Ishikawa (cell line): ENCODE data around the gene AOC1.

ENCODE experiments used
- CEBPB ChIP-seq: IDR thresholded peaks from 2 replicates; pipeline ENCODE4 v1.6.1; 2012
- CREB1 ChIP-seq: IDR thresholded peaks from 2 replicates; pipeline ENCODE4 v1.6.1; 2012; ENCODE audit warnings: low read depth
- EGR1 ChIP-seq: IDR thresholded peaks from 2 replicates; pipeline ENCODE4 v1.6.1; 2012
- EP300 ChIP-seq: IDR thresholded peaks from 2 replicates; pipeline ENCODE4 v1.6.1; 2012; ENCODE audit warnings: borderline replicate concordance
- FOXM1 ChIP-seq: IDR thresholded peaks from 2 replicates; pipeline ENCODE4 v1.6.1; 2012; ENCODE audit warnings: low read depth, borderline replicate concordance
- NFIC ChIP-seq: IDR thresholded peaks from 2 replicates; pipeline ENCODE4 v1.6.1; 2012
- RAD21 ChIP-seq: IDR thresholded peaks from 2 replicates; pipeline ENCODE4 v1.6.1; 2012; ENCODE audit warnings: low read depth
- TAF1 ChIP-seq: IDR thresholded peaks from 2 replicates; pipeline ENCODE4 v1.6.1; 2012; ENCODE audit warnings: low read depth, mild to moderate bottlenecking
- TCF12 ChIP-seq: IDR thresholded peaks from 2 replicates; pipeline ENCODE4 v1.6.1; 2012; ENCODE audit warnings: low read depth
- TEAD4 ChIP-seq: IDR thresholded peaks from 2 replicates; pipeline ENCODE4 v1.6.1; 2012
- YY1 ChIP-seq: IDR thresholded peaks from 2 replicates; pipeline ENCODE4 v1.6.1; 2012; ENCODE audit warnings: low read depth
- ZBTB7A ChIP-seq: IDR thresholded peaks from 2 replicates; pipeline ENCODE4 v1.6.1; 2012; ENCODE audit warnings: low read depth
- TF ChIP-seq, protein P1 (sequence below): IDR thresholded peaks from 2 replicates; pipeline ENCODE4 v1.6.1; 2012
- TF ChIP-seq, protein P2 (sequence below): IDR thresholded peaks from 2 replicates; pipeline ENCODE4 v1.6.1; 2012; ENCODE audit warnings: low read depth, mild to moderate bottlenecking
- TF ChIP-seq, protein P3 (sequence below): IDR thresholded peaks from 2 replicates; pipeline ENCODE4 v1.6.1; 2012

Gene AOC1

DNA sequence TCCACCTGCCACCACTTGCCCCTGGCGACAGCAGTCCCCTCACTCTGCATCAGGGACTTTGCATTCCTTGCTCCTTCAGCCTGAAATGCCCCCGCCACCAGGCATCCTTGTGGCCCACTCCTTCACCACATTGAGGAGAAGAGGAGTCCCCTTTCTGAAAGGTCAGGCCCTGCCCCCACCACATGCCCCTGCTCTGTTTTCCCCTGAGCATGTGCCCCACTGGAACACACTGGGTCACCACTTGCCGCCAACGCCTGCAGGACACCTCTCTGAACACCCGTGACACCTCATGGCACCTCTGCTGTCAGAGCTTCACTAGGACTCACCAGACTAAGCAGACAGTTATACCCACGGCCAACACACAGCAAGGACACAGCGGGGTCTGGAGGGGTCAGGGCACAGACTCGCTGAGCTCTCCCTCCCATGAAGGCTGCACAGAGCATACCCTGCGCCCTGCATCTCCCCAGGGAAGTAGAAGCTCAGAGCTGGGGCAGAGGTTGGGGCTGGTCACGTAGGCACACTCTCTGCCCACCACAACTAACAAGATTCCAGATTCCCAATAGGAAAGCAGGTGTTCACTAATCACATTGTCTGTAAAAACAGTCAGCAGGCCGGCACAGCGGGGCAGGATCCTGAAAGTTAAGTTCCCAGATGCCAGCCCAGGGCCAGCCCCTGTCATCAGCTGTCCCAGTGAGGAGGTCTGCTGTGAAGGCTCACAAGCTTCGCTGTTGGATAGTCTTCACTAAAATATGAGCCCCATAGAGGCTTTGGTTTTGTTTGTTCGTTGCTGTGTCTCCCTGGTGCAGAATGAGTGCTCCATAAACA is 5.8 kb upstream of the AOC1 start:
- TF ChIP-seq YY1: no peak

DNA sequence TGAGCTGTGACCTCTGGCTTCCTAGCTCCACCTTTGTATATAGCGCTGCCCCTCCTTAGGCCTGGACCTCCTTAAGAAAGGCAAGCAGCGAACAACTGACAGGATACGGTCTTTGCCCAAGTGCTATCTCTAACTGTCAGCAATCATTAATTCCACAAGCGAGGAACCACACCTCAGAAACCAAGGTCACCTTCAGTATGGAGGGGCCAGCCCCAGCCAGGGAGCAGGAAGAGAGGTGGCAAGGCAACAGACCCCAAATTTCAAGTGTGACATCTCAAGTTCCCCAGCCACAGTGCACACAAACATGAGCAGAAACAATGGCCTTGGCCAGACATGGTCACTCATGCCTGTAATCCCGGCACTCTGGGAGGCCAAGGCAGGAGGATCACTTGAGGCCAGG is 4.8 kb upstream of the AOC1 start:
- TF ChIP-seq FOXM1: no peak
- TF ChIP-seq TCF12: no peak
- TF ChIP-seq, protein P1, sequence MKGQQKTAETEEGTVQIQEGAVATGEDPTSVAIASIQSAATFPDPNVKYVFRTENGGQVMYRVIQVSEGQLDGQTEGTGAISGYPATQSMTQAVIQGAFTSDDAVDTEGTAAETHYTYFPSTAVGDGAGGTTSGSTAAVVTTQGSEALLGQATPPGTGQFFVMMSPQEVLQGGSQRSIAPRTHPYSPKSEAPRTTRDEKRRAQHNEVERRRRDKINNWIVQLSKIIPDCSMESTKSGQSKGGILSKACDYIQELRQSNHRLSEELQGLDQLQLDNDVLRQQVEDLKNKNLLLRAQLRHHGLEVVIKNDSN: no peak
- TF ChIP-seq TAF1: no peak
- no peak for TF ChIP-seq EP300
- no peak for TF ChIP-seq NFIC
- no peak for TF ChIP-seq TEAD4
- TF ChIP-seq CREB1: no peak
- TF ChIP-seq, protein P2, sequence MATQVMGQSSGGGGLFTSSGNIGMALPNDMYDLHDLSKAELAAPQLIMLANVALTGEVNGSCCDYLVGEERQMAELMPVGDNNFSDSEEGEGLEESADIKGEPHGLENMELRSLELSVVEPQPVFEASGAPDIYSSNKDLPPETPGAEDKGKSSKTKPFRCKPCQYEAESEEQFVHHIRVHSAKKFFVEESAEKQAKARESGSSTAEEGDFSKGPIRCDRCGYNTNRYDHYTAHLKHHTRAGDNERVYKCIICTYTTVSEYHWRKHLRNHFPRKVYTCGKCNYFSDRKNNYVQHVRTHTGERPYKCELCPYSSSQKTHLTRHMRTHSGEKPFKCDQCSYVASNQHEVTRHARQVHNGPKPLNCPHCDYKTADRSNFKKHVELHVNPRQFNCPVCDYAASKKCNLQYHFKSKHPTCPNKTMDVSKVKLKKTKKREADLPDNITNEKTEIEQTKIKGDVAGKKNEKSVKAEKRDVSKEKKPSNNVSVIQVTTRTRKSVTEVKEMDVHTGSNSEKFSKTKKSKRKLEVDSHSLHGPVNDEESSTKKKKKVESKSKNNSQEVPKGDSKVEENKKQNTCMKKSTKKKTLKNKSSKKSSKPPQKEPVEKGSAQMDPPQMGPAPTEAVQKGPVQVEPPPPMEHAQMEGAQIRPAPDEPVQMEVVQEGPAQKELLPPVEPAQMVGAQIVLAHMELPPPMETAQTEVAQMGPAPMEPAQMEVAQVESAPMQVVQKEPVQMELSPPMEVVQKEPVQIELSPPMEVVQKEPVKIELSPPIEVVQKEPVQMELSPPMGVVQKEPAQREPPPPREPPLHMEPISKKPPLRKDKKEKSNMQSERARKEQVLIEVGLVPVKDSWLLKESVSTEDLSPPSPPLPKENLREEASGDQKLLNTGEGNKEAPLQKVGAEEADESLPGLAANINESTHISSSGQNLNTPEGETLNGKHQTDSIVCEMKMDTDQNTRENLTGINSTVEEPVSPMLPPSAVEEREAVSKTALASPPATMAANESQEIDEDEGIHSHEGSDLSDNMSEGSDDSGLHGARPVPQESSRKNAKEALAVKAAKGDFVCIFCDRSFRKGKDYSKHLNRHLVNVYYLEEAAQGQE: no peak
- TF ChIP-seq, protein P3, sequence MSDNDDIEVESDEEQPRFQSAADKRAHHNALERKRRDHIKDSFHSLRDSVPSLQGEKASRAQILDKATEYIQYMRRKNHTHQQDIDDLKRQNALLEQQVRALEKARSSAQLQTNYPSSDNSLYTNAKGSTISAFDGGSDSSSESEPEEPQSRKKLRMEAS: no peak
- TF ChIP-seq ZBTB7A: no peak
- no peak for TF ChIP-seq EGR1
- TF ChIP-seq CEBPB: no peak
- TF ChIP-seq RAD21: no peak
- TF ChIP-seq YY1: no peak

DNA sequence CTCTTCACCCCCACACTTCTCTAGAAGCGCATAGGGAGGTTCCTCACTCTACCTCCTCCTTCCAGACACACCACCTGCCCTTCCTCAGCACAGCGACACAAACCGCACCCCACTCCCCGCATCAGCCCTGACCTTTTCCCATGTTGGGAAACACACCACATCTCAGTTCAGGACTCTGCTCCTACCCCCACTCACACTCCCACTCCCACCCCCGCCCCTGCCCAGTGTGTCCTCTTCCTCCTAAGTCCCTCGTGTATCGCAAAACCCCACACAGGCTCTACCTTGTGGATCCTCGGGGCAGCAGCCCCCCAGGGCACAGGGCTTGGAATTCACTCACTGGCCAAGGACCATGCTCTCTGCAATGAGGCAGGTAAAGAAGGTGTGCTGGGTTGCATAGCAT is 4.2 kb upstream of the AOC1 start:
- TF ChIP-seq YY1: no peak
- TF ChIP-seq, protein P1: no peak
- no peak for TF ChIP-seq FOXM1
- TF ChIP-seq, protein P2: no peak
- no peak for TF ChIP-seq CREB1
- TF ChIP-seq TCF12: no peak
- no peak for TF ChIP-seq NFIC
- TF ChIP-seq EGR1: no peak

DNA sequence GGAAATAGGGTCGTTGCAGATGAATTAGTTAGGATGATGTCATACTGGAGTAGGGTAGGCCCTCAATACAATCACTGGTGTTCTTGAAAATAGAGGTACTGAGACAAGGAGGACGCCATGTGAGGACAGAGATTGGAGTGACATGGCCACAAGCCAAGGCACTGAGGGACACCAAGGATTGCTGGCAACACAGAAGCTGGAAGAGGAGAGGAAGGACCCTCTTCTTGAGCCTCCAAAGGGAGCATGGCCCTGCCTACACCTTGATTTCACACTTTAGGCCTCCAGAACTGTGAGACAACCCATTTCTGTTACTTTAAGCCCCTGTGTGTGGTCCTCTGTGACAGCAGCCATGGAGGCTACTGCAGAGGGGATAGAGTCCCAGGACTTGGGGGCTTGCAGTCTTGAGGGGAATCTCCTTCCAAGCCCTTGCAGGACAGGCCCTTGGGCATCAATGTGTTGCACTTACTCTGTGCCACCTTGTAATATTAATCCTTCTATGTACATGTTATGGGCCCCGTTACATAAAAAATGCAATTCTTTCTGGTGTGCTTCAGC is 3.7 kb upstream of the AOC1 start:
- TF ChIP-seq EP300 (no peak), FOXM1 (no peak), TCF12 (no peak), CREB1 (no peak), NFIC (no peak), CEBPB (no peak), ZBTB7A (no peak), YY1 (no peak), EGR1 (no peak), TEAD4 (no peak), RAD21 (no peak), TAF1 (no peak)
- TF ChIP-seq, protein P1: no peak
- TF ChIP-seq, protein P2: no peak
- TF ChIP-seq, protein P3: no peak
